Liver (tissue), 9 donors: ENCODE data around the gene PNCK. TPM values are rescaled to one million over a fixed set of nuclear protein-coding genes. Genes with fewer than 3 reads are reported as not detected.

ENCODE experiments used
- DNase-seq: peaks from one replicate; pipeline ENCODE4 v3.0.0-alpha.2; 2017; ENCODE audit warnings: low spot score
- H3K27ac ChIP-seq, 2 donors: one replicate each; pipeline ENCODE4 v1.7.0; 2013; ENCODE audit warnings: inconsistent platforms in 2 of 2, low read length in 2 of 2, control low read depth in 1 of 2, low read depth in 1 of 2, mild to moderate bottlenecking in 1 of 2
- H3K27me3 ChIP-seq, 4 donors: one replicate each; pipeline versions ENCODE4 v1.6.1 to v1.7.0; 2013; ENCODE audit warnings: low read length in 3 of 4, inconsistent platforms in 1 of 4, mild to moderate bottlenecking in 1 of 4, moderate library complexity in 1 of 4; ENCODE audit not compliant: control insufficient read depth in 4 of 4, insufficient read depth in 4 of 4
- H3K36me3 ChIP-seq, 4 donors: one replicate each; pipeline versions ENCODE4 v1.6.1 to v1.7.0; 2013; ENCODE audit warnings: low read length in 3 of 4, mild to moderate bottlenecking in 3 of 4, low read depth in 1 of 4, moderate library complexity in 1 of 4; ENCODE audit not compliant: control insufficient read depth in 4 of 4, insufficient read depth in 3 of 4
- H3K4me1 ChIP-seq, 4 donors: one replicate each; pipeline versions ENCODE4 v1.6.1 to v1.7.0; 2013; ENCODE audit warnings: low read length in 3 of 4, mild to moderate bottlenecking in 3 of 4, moderate library complexity in 1 of 4; ENCODE audit not compliant: control insufficient read depth in 4 of 4, insufficient read depth in 4 of 4
- H3K4me3 ChIP-seq, 3 donors: one replicate each; pipeline versions ENCODE4 v1.6.1 to v1.7.0; 2013; ENCODE audit warnings: low read length in 3 of 3, control low read depth in 1 of 3, low read depth in 1 of 3, mild to moderate bottlenecking in 1 of 3
- H3K9ac ChIP-seq, 2 donors: one replicate each; pipeline ENCODE4 v1.7.0; 2013; ENCODE audit warnings: low read length in 2 of 2, mild to moderate bottlenecking in 2 of 2, moderate library complexity in 2 of 2, control low read depth in 1 of 2, low read depth in 1 of 2
- H3K9me3 ChIP-seq, 4 donors: one replicate each; pipeline versions ENCODE4 v1.6.1 to v1.7.0; 2013; ENCODE audit warnings: low read length in 3 of 4; ENCODE audit not compliant: control insufficient read depth in 4 of 4
- EGR1 ChIP-seq, 2 donors: IDR thresholded peaks; 2 replicates each; pipeline ENCODE4 v1.6.1; 2016 to 2018; ENCODE audit warnings: antibody characterized with exemption in 2 of 2, low read depth in 2 of 2
- FOXA1 ChIP-seq: IDR thresholded peaks from 2 replicates; pipeline ENCODE4 v1.6.1; 2016; ENCODE audit warnings: antibody characterized with exemption
- FOXA2 ChIP-seq: IDR thresholded peaks from 2 replicates; pipeline ENCODE4 v1.6.1; 2016; ENCODE audit warnings: antibody characterized with exemption
- GABPA ChIP-seq, 2 donors: IDR thresholded peaks in 1 of 2; conservative IDR thresholded peaks in 1 of 2; 2 replicates each; pipeline ENCODE4 v1.6.1; 2016; ENCODE audit warnings: antibody characterized with exemption in 2 of 2, mild to moderate bottlenecking in 1 of 2, moderate library complexity in 1 of 2
- HNF4A ChIP-seq, 2 donors: conservative IDR thresholded peaks; 2 replicates each; pipeline ENCODE4 v1.6.1; 2016; ENCODE audit warnings: antibody characterized with exemption in 2 of 2, mild to moderate bottlenecking in 2 of 2
- HNF4G ChIP-seq: IDR thresholded peaks from 2 replicates; pipeline ENCODE4 v1.6.1; 2016; ENCODE audit warnings: antibody characterized with exemption
- JUND ChIP-seq, 2 donors: IDR thresholded peaks; 2 replicates each; pipeline ENCODE4 v1.6.1; 2016; ENCODE audit warnings: antibody characterized with exemption in 2 of 2
- NR2F2 ChIP-seq: IDR thresholded peaks from 2 replicates; pipeline ENCODE4 v1.6.1; 2016; ENCODE audit warnings: antibody characterized with exemption
- RAD21 ChIP-seq, 2 donors: IDR thresholded peaks; 2 replicates each; pipeline ENCODE4 v1.6.1; 2016; ENCODE audit warnings: antibody characterized with exemption in 2 of 2, mild to moderate bottlenecking in 2 of 2
- RXRA ChIP-seq, 2 donors: IDR thresholded peaks; 2 replicates each; pipeline ENCODE4 v1.6.1; 2017 to 2018; ENCODE audit warnings: antibody characterized with exemption in 2 of 2, mild to moderate bottlenecking in 1 of 2
- SP1 ChIP-seq: IDR thresholded peaks from 2 replicates; pipeline ENCODE4 v1.6.1; 2018; ENCODE audit warnings: antibody characterized with exemption, mild to moderate bottlenecking
- TAF1 ChIP-seq: conservative IDR thresholded peaks from 2 replicates; pipeline ENCODE4 v1.6.1; 2016; ENCODE audit warnings: antibody characterized with exemption, mild to moderate bottlenecking
- YY1 ChIP-seq: IDR thresholded peaks from 2 replicates; pipeline ENCODE4 v1.6.1; 2016; ENCODE audit warnings: antibody characterized with exemption, mild to moderate bottlenecking
- WGBS: extraction: QIAGEN DNeasy Blood & Tissue Kit; methylation state at CpG from one replicate; pipeline ENCODE4 v1.1.7; 2013; 5-methylcytosine and 5-hydroxymethylcytosine counted together
- polyA plus RNA-seq, 2 donors: library from polyadenylated mRNA; stranded (reverse) in 1 of 2; unstranded in 1 of 2; fragments of 200-250 nt in 1 of 2; fragments of >200 nt in 1 of 2; fragmentation: Nextera tagmentation in 1 of 2; extraction: Ambion mirVana in 1 of 2; gene quantifications; one replicate each; pipeline versions ENCODE4 v1.2.1 to v1.2.3, GENCODE V29; 2013 to 2015
- total RNA-seq, 2 donors: library from RNA; depleted of rRNA; stranded (reverse); fragments of >200 nt; gene quantifications; one replicate each; pipeline ENCODE4 v1.2.3, GENCODE V29; 2014
- TF ChIP-seq, protein P1 (sequence below): fragments of 150-350 bp; IDR thresholded peaks from 2 replicates; pipeline ENCODE4 v1.5.1; 2017; ENCODE audit warnings: improper control_type of control experiment, low read depth, low read length; ENCODE audit not compliant: missing input control
- TF ChIP-seq, protein P2 (sequence below): IDR thresholded peaks from 2 replicates; pipeline ENCODE4 v1.6.1; 2016; ENCODE audit warnings: antibody characterized with exemption
- TF ChIP-seq, protein P3 (sequence below): IDR thresholded peaks from 2 replicates; pipeline ENCODE4 v1.6.1; 2016; ENCODE audit warnings: antibody characterized with exemption
- TF ChIP-seq, protein P4 (sequence below): IDR thresholded peaks from 2 replicates; pipeline ENCODE4 v1.6.1; 2016; ENCODE audit warnings: antibody characterized with exemption, mild to moderate bottlenecking
- TF ChIP-seq, protein P5 (sequence below): IDR thresholded peaks from 2 replicates; pipeline ENCODE4 v1.6.1; 2016; ENCODE audit warnings: antibody characterized with exemption
- donor health status: healthy.
- donor health status: healthy.
- donor health status: healthy.
- donor health status: healthy.
- donor health status: healthy.

PNCK gene
- total and polyA plus RNA-seq, 4 donors, result 0.02 to 0.17 TPM; not detected in 2

DNA sequence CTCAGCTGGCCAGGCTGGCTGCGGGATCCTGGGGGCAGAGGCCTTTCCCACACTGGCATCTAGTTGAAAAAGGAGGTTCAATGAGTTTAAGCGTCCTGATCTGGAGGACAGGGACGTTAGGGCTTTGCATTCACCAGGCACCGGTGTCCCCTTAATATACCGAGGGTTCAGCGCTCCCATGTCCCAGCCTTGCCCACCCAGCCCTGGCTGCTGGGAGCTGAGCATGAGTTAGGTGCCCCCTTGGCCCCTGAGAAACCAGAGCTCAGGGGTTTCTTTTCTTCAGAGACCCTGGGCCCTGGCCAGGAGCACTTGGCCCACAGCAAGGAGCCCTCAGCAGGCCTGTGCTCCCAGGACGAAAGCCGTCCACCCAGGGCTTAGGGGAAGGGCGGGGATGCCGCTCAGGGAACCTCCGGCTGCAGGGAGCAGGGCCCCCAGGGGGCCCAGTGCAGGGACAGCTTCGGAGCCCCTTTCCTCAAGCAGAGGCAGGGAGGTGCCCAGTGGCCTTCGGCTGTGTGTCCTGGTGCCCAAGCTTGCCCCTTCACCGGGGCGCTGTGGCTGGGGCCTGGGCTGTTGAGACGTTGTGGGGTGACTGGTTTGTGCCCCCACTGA, 47.5 kb downstream of the PNCK start:
- no peak for TF ChIP-seq RAD21 (IDR thresholded peaks at IDR 0.05)
- no peak for TF ChIP-seq HNF4G
- TF ChIP-seq TAF1, result no peak
- DNase-seq, result no peak
- Histone ChIP-seq H3K9ac (peak overlapping the region; percentile 30 to 79), H3K4me3 (peak overlapping the region; percentile 56 to 79 (median 76)), H3K36me3 (no peaks in the 10 kb centered on the region), H3K9me3 (no peaks in the 10 kb centered on the region), H3K27ac (peak overlapping the region; percentile 90), H3K4me1 (peaks cover 7 to 24% (median 10%) of the 10 kb centered on the region in 4 donors), H3K27me3 (no peaks in the 10 kb centered on the region)
- 38% methylated on average over 16 of the region's 16 CpGs for WGBS

DNA sequence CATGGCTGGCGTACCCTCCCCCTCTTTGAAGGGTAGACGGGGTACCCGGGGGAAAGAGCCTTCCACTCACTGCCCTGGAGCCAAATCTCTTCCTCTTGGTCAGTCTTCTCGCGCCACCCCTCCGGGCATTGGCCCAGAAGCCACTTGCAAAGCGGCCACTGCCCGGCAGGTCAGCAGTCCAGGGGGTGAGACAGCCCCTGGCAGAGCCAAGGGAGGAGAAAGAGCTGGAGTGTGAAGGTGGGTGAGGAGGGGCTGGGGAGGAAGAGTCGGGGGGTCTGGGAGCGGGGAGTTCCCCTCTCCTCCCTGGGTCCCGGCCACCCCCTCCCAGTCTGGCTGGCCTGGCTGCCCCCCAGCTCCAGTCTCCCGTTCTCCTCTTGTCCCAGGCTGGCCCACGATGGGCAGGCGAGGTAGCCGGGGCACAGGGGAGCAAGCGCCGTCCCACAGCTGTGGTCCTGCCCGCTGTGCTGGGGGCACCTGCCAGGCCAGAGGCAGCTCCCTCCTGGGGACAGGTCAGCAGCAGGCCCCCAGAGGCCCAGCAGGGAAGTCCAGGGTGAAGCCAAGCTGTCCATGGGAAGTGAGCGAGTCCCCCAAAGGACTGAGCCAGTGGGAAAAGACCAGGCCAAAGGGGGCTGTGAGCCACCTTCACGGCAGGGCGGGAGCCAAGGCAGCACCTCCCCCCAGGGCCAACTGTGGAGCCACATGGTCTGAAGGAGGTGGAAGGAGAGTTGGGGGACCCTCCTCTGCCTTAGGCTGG, 48.2 kb downstream of the PNCK start:
- Histone ChIP-seq H3K4me1 (peaks cover 7 to 24% (median 10%) of the 10 kb centered on the region in 4 donors), H3K4me3 (peak overlapping the region; percentile 76 to 79 (median 77)), H3K36me3 (no peaks in the 10 kb centered on the region), H3K9me3 (no peaks in the 10 kb centered on the region), H3K27ac (peak overlapping the region; percentile 90), H3K27me3 (no peaks in the 10 kb centered on the region), H3K9ac (peak overlapping the region; percentile 39 to 79)
- TF ChIP-seq NR2F2, result no peak
- TF ChIP-seq HNF4G, result peak; percentile 25
- no peak for TF ChIP-seq FOXA2
- TF ChIP-seq, protein P1, sequence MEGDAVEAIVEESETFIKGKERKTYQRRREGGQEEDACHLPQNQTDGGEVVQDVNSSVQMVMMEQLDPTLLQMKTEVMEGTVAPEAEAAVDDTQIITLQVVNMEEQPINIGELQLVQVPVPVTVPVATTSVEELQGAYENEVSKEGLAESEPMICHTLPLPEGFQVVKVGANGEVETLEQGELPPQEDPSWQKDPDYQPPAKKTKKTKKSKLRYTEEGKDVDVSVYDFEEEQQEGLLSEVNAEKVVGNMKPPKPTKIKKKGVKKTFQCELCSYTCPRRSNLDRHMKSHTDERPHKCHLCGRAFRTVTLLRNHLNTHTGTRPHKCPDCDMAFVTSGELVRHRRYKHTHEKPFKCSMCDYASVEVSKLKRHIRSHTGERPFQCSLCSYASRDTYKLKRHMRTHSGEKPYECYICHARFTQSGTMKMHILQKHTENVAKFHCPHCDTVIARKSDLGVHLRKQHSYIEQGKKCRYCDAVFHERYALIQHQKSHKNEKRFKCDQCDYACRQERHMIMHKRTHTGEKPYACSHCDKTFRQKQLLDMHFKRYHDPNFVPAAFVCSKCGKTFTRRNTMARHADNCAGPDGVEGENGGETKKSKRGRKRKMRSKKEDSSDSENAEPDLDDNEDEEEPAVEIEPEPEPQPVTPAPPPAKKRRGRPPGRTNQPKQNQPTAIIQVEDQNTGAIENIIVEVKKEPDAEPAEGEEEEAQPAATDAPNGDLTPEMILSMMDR, result no peak
- no peak for TF ChIP-seq GABPA (IDR thresholded peaks at IDR 0.05 in 1 of 2, conservative IDR thresholded peaks at IDR 0.05 in 1 of 2)
- no peak for TF ChIP-seq FOXA1
- peak; percentile 32 for TF ChIP-seq YY1
- peak; percentile 62 to 64 for TF ChIP-seq HNF4A (conservative IDR thresholded peaks at IDR 0.05)
- TF ChIP-seq TAF1, result peak; percentile 73
- TF ChIP-seq, protein P2, sequence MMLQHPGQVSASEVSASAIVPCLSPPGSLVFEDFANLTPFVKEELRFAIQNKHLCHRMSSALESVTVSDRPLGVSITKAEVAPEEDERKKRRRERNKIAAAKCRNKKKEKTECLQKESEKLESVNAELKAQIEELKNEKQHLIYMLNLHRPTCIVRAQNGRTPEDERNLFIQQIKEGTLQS, result no peak
- TF ChIP-seq, protein P3, sequence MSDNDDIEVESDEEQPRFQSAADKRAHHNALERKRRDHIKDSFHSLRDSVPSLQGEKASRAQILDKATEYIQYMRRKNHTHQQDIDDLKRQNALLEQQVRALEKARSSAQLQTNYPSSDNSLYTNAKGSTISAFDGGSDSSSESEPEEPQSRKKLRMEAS, result no peak
- peak in 1 of 2 donors; percentile 18 for TF ChIP-seq RAD21 (IDR thresholded peaks at IDR 0.05)
- no peak for TF ChIP-seq JUND (IDR thresholded peaks at IDR 0.05)
- TF ChIP-seq RXRA (IDR thresholded peaks at IDR 0.05), result peak; percentile 84 to 87
- no peak for TF ChIP-seq EGR1 (IDR thresholded peaks at IDR 0.05; ENCODE audit: low read depth in 2 of 2)
- TF ChIP-seq, protein P4, sequence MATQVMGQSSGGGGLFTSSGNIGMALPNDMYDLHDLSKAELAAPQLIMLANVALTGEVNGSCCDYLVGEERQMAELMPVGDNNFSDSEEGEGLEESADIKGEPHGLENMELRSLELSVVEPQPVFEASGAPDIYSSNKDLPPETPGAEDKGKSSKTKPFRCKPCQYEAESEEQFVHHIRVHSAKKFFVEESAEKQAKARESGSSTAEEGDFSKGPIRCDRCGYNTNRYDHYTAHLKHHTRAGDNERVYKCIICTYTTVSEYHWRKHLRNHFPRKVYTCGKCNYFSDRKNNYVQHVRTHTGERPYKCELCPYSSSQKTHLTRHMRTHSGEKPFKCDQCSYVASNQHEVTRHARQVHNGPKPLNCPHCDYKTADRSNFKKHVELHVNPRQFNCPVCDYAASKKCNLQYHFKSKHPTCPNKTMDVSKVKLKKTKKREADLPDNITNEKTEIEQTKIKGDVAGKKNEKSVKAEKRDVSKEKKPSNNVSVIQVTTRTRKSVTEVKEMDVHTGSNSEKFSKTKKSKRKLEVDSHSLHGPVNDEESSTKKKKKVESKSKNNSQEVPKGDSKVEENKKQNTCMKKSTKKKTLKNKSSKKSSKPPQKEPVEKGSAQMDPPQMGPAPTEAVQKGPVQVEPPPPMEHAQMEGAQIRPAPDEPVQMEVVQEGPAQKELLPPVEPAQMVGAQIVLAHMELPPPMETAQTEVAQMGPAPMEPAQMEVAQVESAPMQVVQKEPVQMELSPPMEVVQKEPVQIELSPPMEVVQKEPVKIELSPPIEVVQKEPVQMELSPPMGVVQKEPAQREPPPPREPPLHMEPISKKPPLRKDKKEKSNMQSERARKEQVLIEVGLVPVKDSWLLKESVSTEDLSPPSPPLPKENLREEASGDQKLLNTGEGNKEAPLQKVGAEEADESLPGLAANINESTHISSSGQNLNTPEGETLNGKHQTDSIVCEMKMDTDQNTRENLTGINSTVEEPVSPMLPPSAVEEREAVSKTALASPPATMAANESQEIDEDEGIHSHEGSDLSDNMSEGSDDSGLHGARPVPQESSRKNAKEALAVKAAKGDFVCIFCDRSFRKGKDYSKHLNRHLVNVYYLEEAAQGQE, result no peak
- peak; percentile 53 for TF ChIP-seq SP1
- TF ChIP-seq, protein P5, sequence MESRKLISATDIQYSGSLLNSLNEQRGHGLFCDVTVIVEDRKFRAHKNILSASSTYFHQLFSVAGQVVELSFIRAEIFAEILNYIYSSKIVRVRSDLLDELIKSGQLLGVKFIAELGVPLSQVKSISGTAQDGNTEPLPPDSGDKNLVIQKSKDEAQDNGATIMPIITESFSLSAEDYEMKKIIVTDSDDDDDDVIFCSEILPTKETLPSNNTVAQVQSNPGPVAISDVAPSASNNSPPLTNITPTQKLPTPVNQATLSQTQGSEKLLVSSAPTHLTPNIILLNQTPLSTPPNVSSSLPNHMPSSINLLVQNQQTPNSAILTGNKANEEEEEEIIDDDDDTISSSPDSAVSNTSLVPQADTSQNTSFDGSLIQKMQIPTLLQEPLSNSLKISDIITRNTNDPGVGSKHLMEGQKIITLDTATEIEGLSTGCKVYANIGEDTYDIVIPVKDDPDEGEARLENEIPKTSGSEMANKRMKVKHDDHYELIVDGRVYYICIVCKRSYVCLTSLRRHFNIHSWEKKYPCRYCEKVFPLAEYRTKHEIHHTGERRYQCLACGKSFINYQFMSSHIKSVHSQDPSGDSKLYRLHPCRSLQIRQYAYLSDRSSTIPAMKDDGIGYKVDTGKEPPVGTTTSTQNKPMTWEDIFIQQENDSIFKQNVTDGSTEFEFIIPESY, result no peak
- no peak for DNase-seq
- 32% methylated on average over 21 of the region's 21 CpGs for WGBS
